Glutamatergic neuron (in vitro differentiated cells): ENCODE measurements around the gene GAS2. TPM values are rescaled to one million over a fixed set of nuclear protein-coding genes. Genes with fewer than 3 reads are reported as not detected.

Experiments used
- DNase-seq: peaks from one replicate; pipeline ENCODE4 v3.0.0; 2022
- H3K27ac Mint-ChIP-seq: one replicate; pipeline ENCODE4 v1.8.0; 2020; ENCODE audit warnings: mild to moderate bottlenecking, mixed read lengths, inconsistent platforms; ENCODE audit not compliant: unreplicated experiment
- H3K27me3 Mint-ChIP-seq: one replicate; pipeline ENCODE4 v1.8.0; 2020; ENCODE audit warnings: mild to moderate bottlenecking, moderate library complexity, mixed read lengths, inconsistent platforms; ENCODE audit not compliant: unreplicated experiment
- H3K36me3 Mint-ChIP-seq: one replicate; pipeline ENCODE4 v1.8.0; 2020; ENCODE audit warnings: mild to moderate bottlenecking, mixed read lengths, inconsistent platforms; ENCODE audit not compliant: unreplicated experiment
- H3K4me1 Mint-ChIP-seq: one replicate; pipeline ENCODE4 v1.8.0; 2020; ENCODE audit warnings: mild to moderate bottlenecking, low read depth, mixed read lengths, inconsistent platforms; ENCODE audit not compliant: unreplicated experiment
- H3K4me3 Mint-ChIP-seq: one replicate; pipeline ENCODE4 v1.8.0; 2020; ENCODE audit warnings: mild to moderate bottlenecking, mixed read lengths, inconsistent platforms; ENCODE audit not compliant: unreplicated experiment
- H3K9me3 Mint-ChIP-seq: one replicate; pipeline ENCODE4 v1.8.0; 2020; ENCODE audit warnings: mild to moderate bottlenecking, moderate library complexity, mixed read lengths, inconsistent platforms; ENCODE audit not compliant: unreplicated experiment
- total RNA-seq: library from RNA; stranded (reverse); fragmentation: NEBNext Ultra II Directional; extraction: Animal tissue kit (Norgen Biotek cat#: 25700); gene quantifications from one replicate; pipeline ENCODE4 v1.2.1, GENCODE V29; 2021; ENCODE audit not compliant: unreplicated experiment
- TF ChIP-seq, protein P1 (sequence below): fragments of 200-600 bp; sonication (generic); IDR thresholded peaks from one replicate; pipeline ENCODE4 v1.5.0; 2021; ENCODE audit not compliant: partially characterized antibody, unreplicated experiment

Gene GAS2
- total RNA-seq, 1 donor from 2014 or later, result 11.7 TPM

GRCh38 chr11:22769081-22769480 lies 102.7 kb downstream of the GAS2 start:
- H3K36me3 Mint-ChIP-seq, result no peaks in the 10 kb centered on the region
- no peak for DNase-seq
- no peak overlapping the region for H3K4me3 Mint-ChIP-seq
- H3K27me3 Mint-ChIP-seq, result peaks cover 3% of the 10 kb centered on the region
- H3K27ac Mint-ChIP-seq, result no peak overlapping the region
- peaks cover 6% of the 10 kb centered on the region for H3K4me1 Mint-ChIP-seq
- H3K9me3 Mint-ChIP-seq, result no peaks in the 10 kb centered on the region
- TF ChIP-seq, protein P1, sequence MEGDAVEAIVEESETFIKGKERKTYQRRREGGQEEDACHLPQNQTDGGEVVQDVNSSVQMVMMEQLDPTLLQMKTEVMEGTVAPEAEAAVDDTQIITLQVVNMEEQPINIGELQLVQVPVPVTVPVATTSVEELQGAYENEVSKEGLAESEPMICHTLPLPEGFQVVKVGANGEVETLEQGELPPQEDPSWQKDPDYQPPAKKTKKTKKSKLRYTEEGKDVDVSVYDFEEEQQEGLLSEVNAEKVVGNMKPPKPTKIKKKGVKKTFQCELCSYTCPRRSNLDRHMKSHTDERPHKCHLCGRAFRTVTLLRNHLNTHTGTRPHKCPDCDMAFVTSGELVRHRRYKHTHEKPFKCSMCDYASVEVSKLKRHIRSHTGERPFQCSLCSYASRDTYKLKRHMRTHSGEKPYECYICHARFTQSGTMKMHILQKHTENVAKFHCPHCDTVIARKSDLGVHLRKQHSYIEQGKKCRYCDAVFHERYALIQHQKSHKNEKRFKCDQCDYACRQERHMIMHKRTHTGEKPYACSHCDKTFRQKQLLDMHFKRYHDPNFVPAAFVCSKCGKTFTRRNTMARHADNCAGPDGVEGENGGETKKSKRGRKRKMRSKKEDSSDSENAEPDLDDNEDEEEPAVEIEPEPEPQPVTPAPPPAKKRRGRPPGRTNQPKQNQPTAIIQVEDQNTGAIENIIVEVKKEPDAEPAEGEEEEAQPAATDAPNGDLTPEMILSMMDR, result no peak

- H3K9me3 Mint-ChIP-seq, result no peaks in the 10 kb centered on the region
- no peak overlapping the region for H3K4me3 Mint-ChIP-seq
- DNase-seq, result no peak
- peaks cover 13% of the 10 kb centered on the region for H3K4me1 Mint-ChIP-seq
- no peak overlapping the region for H3K27ac Mint-ChIP-seq
- no peaks in the 10 kb centered on the region for H3K27me3 Mint-ChIP-seq
- TF ChIP-seq, protein P1, result no peak
- H3K36me3 Mint-ChIP-seq, result no peaks in the 10 kb centered on the region
These were observed 108.3 kb downstream of the GAS2 start for GRCh38 chr11:22774716-22775115.

DNA sequence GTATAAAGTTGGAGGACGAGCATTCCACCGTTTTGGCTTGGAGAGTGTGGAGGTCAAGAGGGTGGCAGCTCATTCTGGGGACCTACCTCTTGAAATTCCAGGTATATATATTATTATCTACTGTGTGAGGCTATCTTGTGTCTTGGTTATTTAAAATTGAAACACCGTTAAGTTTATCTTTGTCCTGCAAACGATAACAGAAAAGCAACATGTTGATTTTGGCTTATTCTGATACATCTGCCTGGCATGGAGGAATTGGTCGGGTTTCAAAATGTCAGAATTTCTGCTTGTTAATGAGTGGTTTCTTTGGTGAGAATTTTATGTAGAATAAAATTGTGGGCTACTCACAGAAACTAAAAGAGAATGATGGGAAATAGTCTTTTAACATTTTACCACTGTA lies 108.8 kb downstream of the GAS2 start:
- Mint-ChIP-seq H3K36me3 (no peaks in the 10 kb centered on the region), H3K4me1 (peaks cover 13% of the 10 kb centered on the region), H3K9me3 (no peaks in the 10 kb centered on the region), H3K27ac (no peak overlapping the region), H3K27me3 (no peaks in the 10 kb centered on the region), H3K4me3 (no peak overlapping the region)
- DNase-seq, result no peak
- TF ChIP-seq, protein P1, result no peak

DNA sequence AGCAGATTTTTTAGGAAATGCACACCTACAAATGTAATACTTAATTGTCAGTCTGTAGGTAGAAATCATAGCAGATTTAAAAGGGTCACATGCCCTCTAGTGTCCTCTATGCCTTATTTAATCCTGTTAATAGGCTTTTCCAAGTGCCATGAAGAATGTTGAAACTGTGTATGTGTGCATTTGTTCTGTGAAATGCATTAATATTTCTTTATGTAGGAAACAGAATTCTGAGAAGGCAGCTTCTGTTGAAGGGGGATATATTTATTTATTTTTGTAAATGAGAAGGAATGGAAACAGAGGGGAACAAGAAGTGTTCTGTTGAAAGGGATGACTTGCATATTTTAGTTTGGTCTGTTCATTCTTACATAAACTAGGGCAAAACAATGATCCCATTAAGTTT lies 112.2 kb downstream of the GAS2 start:
- no peak for DNase-seq
- no peaks in the 10 kb centered on the region for H3K36me3 Mint-ChIP-seq
- H3K27me3 Mint-ChIP-seq, result peaks cover 3% of the 10 kb centered on the region
- TF ChIP-seq, protein P1, result no peak
- no peaks in the 10 kb centered on the region for H3K9me3 Mint-ChIP-seq
- H3K4me3 Mint-ChIP-seq, result no peak overlapping the region
- peaks cover 13% of the 10 kb centered on the region for H3K4me1 Mint-ChIP-seq
- no peak overlapping the region for H3K27ac Mint-ChIP-seq

DNA sequence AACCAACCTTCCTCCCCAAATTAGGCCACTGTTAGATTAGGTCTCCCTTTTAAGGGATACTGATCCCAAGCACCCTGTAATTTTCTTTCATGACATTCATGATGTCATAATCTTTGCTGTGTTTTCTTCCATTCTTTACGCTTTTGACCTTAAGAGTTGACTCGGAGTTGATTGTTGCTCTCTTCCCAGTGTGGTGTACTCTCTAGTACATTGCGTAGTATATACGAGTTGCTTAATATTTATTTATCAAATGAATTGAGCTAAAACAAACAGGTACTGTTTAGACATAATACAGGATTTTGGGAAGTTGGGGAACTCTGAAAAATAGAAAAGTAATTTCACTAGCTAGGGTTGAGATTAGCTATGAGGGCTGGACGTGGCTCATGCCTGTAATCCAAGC lies 113.4 kb downstream of the GAS2 start:
- H3K27ac Mint-ChIP-seq, result no peak overlapping the region
- peaks cover 6% of the 10 kb centered on the region for H3K27me3 Mint-ChIP-seq
- H3K36me3 Mint-ChIP-seq, result peaks cover 10% of the 10 kb centered on the region
- DNase-seq, result no peak
- TF ChIP-seq, protein P1, result no peak
- H3K4me3 Mint-ChIP-seq, result no peak overlapping the region
- H3K4me1 Mint-ChIP-seq, result peaks cover 19% of the 10 kb centered on the region
- H3K9me3 Mint-ChIP-seq, result no peaks in the 10 kb centered on the region
